ENCODE results near the gene SAMHD1.
"Not testable (repeated sequence)": the region's sequence is repeated elsewhere in the genome, so short reads cannot be mapped to it uniquely, and the experiment has no call there.

The SAMHD1 gene

DNA sequence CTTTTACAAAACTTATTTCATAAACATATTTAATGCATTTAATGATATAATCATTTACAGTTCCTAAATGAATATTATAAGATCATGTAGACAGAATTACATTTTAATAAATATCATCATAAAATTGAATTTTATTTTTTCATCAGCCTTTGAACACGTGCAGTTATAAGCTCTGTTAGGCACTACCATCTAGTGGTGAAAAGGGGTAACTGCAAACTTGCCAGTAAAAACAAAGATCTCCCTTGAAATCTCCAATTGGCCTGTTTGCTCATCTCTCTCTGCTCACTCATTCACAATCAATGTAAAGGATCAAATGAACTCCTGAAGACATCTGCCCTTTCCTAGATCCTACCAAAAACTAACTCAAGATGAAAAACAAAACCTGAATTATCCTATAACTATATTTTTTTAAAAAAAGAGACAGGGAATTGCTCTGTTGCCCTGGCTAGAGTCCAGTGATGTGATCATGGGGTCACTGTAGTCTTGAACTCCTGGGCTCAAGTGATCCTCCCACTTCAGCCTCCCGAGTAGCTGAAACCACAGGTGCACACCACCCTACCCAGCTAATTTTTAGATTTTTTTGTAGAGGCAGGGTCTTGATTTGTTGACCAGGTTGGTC is 31.7 kb downstream of the SAMHD1 start:
- H3K4me3 ChIP-seq (ENCODE audit: low read depth, low read length), result no peak overlapping the region

GRCh38 chr20:36917943-36918342 is 33.6 kb downstream of the SAMHD1 start:
- TF ChIP-seq, protein P1, sequence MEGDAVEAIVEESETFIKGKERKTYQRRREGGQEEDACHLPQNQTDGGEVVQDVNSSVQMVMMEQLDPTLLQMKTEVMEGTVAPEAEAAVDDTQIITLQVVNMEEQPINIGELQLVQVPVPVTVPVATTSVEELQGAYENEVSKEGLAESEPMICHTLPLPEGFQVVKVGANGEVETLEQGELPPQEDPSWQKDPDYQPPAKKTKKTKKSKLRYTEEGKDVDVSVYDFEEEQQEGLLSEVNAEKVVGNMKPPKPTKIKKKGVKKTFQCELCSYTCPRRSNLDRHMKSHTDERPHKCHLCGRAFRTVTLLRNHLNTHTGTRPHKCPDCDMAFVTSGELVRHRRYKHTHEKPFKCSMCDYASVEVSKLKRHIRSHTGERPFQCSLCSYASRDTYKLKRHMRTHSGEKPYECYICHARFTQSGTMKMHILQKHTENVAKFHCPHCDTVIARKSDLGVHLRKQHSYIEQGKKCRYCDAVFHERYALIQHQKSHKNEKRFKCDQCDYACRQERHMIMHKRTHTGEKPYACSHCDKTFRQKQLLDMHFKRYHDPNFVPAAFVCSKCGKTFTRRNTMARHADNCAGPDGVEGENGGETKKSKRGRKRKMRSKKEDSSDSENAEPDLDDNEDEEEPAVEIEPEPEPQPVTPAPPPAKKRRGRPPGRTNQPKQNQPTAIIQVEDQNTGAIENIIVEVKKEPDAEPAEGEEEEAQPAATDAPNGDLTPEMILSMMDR (IDR thresholded peaks at IDR 0.05; ENCODE audit: borderline replicate concordance, insufficient read depth, low read depth, low read length), result no peak
- no peak overlapping the region for H3K4me3 ChIP-seq (ENCODE audit: low read depth, low read length)

More for the DNA sequence above, 31.7 kb downstream of the SAMHD1 start:
- TF ChIP-seq, protein P1 (IDR thresholded peaks at IDR 0.05; ENCODE audit: borderline replicate concordance, insufficient read depth, low read depth, low read length), result peak; percentile 73; the same call in 1 of the 2 replicates

DNA sequence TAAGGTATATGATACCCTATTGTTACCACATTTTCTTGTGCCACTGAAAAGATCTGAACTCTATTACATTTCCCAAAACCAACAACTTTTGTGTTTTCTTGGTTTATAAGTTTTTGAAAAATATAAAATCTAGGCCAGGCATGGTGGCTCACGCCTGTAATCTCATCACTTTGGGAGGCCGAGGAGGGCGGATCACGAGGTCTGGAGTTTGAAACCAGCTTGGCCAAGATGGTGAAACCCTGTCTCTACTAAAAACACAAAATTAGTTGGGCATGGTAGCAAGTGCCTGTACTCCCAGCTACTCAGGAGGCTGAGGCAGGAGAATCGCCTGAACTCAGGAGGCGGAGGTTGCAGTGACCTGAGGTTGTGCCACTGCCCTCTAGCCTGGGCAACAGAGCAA is 34.3 kb downstream of the SAMHD1 start:
- H3K4me3 ChIP-seq (ENCODE audit: low read depth, low read length), result no peak overlapping the region
- TF ChIP-seq, protein P1 (IDR thresholded peaks at IDR 0.05; ENCODE audit: borderline replicate concordance, insufficient read depth, low read depth, low read length), result no peak

DNA sequence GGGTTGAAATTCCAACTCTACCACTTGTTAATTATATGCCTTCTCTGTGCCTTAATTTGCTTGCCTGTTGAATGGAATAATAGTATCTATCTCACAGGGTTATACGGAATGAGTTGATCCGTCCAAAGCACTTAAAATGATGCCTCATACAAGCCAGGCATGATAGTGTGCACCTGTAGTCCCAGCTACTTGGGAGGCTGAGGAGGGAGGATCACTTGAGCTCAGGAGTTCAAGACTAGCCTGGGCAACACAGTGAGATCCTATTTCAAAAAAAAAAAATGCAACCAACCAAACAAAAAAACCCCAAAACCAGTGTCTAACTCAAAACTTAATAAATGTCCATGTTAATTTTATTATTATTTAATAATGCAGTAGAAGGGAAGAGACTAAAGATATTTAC is 35.3 kb downstream of the SAMHD1 start:
- TF ChIP-seq, protein P1 (IDR thresholded peaks at IDR 0.05; ENCODE audit: borderline replicate concordance, insufficient read depth, low read depth, low read length), result no peak
- H3K4me3 ChIP-seq (ENCODE audit: low read depth, low read length), result no peak overlapping the region

DNA sequence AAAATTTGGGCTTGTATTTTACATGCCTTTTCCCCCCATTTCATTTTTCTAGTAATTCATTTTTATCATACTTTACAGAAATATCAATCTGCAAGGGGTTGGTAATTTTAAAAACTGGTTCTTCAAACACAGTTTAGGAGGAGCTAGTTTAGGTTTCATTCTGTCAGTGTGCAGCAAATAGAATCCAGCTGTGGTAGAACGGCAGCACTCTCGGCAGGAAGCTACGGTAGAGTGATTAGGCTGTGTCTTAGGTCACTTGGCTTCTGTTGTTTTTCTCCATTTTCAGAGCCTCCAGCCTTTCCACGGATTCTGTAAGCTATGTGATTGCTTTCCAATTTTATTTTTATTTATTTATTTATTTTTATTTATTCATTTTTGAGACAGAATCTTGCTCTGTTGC is 42.9 kb downstream of the SAMHD1 start:
- no peak overlapping the region for H3K4me3 ChIP-seq (ENCODE audit: low read depth, low read length)
- TF ChIP-seq, protein P1 (IDR thresholded peaks at IDR 0.05; ENCODE audit: borderline replicate concordance, insufficient read depth, low read depth, low read length), result no peak

- not testable (repeated sequence) for H3K4me3 ChIP-seq (ENCODE audit: low read depth, low read length)
These were observed 45.4 kb downstream of the SAMHD1 start for GRCh38 chr20:36906086-36906485.

- H3K4me3 ChIP-seq (ENCODE audit: low read depth, low read length), result not testable (repeated sequence)
These were observed 45.9 kb downstream of the SAMHD1 start for GRCh38 chr20:36905566-36905965.

DNA sequence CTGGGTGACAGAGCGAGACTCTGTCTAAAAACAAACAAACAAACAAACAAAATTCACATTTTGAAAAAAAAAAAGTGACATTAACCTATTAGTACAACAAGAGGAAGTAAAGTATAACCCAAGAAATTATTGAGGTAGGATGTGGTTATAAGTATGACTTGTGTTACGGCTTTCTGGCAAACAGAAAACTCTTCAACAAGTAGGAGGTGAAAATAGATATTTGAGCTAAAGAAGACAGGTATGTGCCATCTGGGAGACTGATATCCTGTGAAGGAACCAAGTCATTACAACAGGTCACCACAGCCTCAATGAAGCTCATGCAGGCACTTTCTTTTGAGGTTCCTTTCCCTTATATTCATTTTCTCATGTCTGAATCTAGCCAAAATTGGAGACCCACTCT is 46.8 kb downstream of the SAMHD1 start:
- TF ChIP-seq, protein P1 (IDR thresholded peaks at IDR 0.05; ENCODE audit: borderline replicate concordance, insufficient read depth, low read depth, low read length), result no peak
- H3K4me3 ChIP-seq (ENCODE audit: low read depth, low read length), result no peak overlapping the region
